CD4-positive, alpha-beta T cell treated with Interleukin-15 for 1 hour (primary cell): ENCODE measurements around the gene CEP68.
"Not testable (repeated sequence)": the region's sequence is repeated elsewhere in the genome, so short reads cannot be mapped to it uniquely, and the experiment has no call there.

ENCODE experiments used
- DNase-seq: peaks from one replicate; pipeline ENCODE4 v3.0.0-alpha.2; 2020

Gene CEP68

DNA sequence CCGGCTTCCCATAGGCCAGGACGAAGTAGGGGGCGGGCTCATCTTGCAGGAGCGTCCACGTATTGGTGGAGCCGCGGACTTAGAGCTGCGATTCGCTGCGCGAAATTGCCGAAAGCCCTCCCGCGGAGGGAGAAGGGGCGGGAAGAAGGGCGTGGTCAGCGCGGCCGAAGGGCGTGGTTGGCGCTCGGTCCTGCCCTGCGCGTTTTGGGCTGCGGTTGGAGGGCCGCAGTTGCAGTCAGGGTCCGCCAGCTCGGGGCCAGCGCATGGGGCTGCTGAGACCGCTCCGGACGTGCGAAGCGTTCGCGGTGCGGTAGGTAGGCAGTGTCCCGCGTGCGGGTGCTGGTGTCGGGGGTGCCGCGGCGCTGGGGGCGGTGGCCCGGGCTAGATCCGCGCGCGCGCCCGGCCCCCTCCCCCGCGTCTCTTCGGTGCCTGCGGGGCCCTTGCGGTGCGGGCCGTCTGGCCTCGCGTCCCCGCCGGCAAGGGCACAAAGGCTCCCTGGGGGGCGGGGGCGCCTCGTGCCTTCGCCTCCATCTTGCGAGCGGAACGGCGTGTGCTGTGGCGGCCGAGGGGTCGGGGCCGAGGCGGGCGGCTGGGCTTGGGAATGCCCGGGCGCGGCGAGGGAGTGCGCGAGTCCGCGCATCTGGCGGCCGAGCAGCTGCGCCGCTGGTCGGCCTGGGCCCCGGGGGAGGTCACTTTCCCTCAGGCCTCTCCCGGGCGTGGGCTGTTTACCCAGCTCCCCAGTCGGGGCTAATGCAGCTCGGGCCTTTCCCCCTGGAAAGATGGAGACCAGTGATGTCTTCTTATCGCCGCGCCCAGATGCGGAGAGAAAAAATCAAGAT lies at the start of gene CEP68:
CEP68 (plus strand) TSS at position 202 of the 839 bp plus-strand sequence. CDS start 13,029 bp downstream, outside the sequence.
- peak; percentile 95 for DNase-seq

DNA sequence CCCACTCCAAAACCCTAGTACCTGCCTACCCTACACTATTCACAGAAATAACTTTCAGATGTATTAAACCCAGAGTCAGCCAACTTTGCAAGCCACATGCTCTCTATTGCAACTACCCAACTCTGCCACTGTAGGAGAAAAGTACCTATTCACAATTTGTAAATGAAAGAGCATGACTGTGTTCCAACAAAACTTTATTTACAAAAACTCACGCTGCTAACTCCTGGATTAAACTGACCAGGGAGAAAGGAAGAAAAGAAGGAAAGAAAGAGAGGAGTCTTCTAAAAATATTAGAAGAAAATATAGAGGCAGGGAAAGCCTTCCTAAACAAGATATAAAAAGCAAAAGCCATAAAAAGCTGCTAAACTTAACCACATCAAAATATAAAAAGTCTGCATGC lies 42.4 kb upstream of the CEP68 start:
- no peak for DNase-seq

DNA sequence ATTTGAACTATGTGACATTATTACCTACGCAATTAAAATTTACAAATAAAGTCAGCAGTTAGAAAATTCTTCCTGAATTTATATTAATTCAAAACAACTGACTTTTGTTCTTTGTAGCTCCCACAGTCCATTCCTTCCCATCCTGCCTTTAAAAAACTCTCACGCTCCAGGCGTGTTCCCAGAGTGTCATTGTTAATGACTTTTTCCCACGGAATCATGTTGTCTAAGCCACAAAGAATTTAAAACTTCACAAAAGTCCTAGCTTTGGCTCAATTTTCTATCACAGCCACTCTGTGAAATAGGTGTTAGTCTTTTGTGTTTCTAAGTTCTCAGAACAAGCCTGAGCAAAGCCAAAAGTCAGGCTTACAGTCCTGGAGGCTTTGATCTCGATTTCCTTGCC lies 40.5 kb upstream of the CEP68 start:
- no peak for DNase-seq

DNA sequence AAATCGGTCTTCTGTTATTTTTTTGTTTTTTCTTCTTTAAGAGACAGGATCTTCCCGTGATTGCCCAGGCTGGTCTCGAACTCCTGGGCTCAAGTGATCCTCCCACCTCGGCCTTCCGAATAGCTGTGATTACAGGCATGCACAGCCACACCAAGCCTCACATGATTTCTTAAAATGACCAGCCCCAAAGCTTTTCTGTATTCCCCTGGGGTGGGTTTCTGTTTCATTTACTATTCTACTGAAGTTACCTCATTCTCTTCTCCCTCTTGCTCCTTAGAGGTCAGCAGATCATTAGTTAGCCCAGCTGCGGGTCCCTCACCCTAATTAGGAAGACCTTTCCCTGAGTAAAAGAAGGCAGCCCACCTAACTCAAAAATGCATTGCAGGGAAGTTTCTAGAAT lies 39.4 kb upstream of the CEP68 start:
- no peak for DNase-seq

GRCh38 chr2:65017335-65017734 lies 38.9 kb upstream of the CEP68 start:
- DNase-seq, result peak; percentile 54

GRCh38 chr2:65018141-65018582 lies 38.1 kb upstream of the CEP68 start:
- DNase-seq, result peak; percentile 55

GRCh38 chr2:65019010-65019409 lies 37.2 kb upstream of the CEP68 start:
- DNase-seq, result no peak

GRCh38 chr2:65019675-65020195 lies 36.5 kb upstream of the CEP68 start:
- no peak for DNase-seq

GRCh38 chr2:65020251-65020650 lies 36.0 kb upstream of the CEP68 start:
- DNase-seq, result not testable (repeated sequence)

DNA sequence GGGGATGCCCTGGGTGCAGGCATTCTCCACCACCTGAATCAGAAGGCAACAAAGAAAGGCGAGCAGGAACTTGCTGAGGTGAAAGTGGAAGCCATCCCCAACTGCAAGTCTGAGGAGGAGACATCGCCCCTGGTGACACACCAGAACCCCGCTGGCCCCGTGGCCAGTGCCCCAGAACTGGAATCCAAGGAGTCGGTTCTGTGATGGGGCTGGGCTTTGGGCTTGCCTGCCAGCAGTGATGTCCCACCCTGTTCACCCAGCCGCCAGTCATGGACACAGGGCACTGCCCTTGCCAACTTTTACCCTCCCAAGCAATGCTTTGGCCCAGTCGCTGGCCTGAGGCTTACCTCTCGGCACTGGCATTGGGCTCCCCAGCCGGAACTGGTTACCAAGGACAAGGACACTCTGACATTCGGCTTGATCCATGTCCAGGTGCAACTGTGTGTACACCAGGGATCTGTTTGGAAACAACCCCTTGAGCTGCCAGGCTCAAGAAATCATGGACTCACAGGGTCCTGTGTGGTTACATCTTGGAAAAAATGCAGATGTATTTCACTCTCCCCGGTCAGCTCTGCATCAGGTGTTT lies 35.2 kb upstream of the CEP68 start:
- DNase-seq, result no peak

DNA sequence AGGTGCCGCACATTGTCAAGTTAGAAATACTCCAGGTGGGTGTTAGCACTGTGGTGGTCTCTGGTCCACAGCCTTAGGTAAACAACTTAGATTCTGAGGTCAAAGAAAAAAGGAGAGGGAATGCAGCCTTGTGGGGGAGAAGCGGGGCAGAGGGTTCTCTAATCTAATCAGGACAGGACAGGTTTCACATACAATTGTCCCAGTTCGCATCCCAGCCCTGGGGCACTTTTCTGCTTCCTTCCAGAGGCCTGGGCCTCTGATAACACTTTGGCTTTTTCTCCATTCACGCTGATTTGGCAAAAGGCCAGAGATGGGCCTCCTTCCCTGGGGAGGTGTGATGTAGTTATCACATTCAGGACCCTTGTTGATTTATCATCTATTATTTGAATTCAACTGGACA lies 34.5 kb upstream of the CEP68 start:
- DNase-seq, result no peak

DNA sequence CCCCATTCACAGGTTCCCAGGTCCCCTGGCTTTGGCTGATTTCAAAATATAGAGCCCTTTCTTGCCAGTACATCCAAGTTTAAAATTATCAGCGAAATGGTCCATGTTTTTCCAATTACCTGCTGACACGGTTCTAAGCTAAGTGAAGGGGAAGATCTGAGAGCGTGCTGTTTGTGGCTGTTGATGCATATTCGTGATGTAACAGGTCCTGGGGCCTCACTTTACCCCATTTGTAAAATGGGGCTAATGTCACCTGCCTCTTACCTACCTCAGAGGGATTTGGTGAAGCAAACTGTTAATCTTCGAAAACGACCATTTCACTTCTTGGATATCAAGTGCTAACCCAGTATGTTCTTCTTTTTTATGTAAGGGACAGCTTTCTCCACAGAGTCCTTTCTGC lies 34.0 kb upstream of the CEP68 start:
- no peak for DNase-seq

GRCh38 chr2:65023742-65024141 lies 32.5 kb upstream of the CEP68 start:
- DNase-seq, result no peak

- no peak for DNase-seq
These were observed 31.9 kb upstream of the CEP68 start for GRCh38 chr2:65024149-65024829.

- no peak for DNase-seq
These were observed 30.6 kb upstream of the CEP68 start for GRCh38 chr2:65025453-65026123.

DNA sequence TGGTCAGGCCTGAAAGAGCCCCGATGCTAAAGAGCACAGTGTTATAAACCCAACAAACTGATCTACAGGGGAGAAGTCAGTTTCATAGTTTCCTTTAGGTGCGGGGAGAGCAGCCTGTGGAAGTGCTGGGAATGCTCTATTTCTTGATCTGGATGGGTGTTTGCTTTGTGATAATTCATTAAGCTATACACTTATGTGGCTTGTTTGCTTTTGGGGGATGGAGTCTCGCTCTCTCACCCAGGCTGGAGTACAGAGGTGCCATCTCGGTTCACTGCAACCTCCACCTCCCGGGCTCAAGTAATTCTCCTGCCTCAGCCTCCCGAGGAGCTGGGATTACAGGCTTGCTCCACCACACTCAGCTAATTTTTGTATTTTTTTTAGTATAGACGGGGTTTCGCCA lies 30.1 kb upstream of the CEP68 start:
- DNase-seq, result no peak

- peak; percentile 54 for DNase-seq
These were observed 29.3 kb upstream of the CEP68 start for GRCh38 chr2:65026704-65027464.

- no peak for DNase-seq
These were observed 28.5 kb upstream of the CEP68 start for GRCh38 chr2:65027616-65028244.

GRCh38 chr2:65030476-65031332 lies 25.5 kb upstream of the CEP68 start:
- no peak for DNase-seq

GRCh38 chr2:65031341-65032018 lies 24.7 kb upstream of the CEP68 start:
- peak; percentile 31 for DNase-seq
